Muscle layer of colon (tissue), 2 donors: ENCODE results near the gene CAMK2G.
A peak's percentile ranks its signal among the peaks of the same experiment; 100 is the strongest.
"Not testable (repeated sequence)": the region's sequence is repeated elsewhere in the genome, so short reads cannot be mapped to it uniquely, and the experiment has no call there.

ENCODE experiments used
- H3K27ac ChIP-seq: one replicate; pipeline ENCODE4 v1.7.0; 2013; ENCODE audit warnings: low read depth, mild to moderate bottlenecking, low read length, moderate library complexity
- H3K27me3 ChIP-seq, 2 donors: one replicate each; pipeline ENCODE4 v1.7.0; 2013; ENCODE audit warnings: low read length in 2 of 2, mild to moderate bottlenecking in 2 of 2; ENCODE audit not compliant: insufficient read depth in 2 of 2, control insufficient read depth in 1 of 2
- H3K36me3 ChIP-seq: one replicate; pipeline ENCODE4 v1.7.0; 2013; ENCODE audit warnings: mild to moderate bottlenecking, low read length; ENCODE audit not compliant: insufficient read depth
- H3K4me1 ChIP-seq: one replicate; pipeline ENCODE4 v1.7.0; 2013; ENCODE audit warnings: mild to moderate bottlenecking, low read length; ENCODE audit not compliant: insufficient read depth
- H3K4me3 ChIP-seq, 2 donors: one replicate each; pipeline ENCODE4 v1.7.0; 2013; ENCODE audit warnings: low read length in 2 of 2, low read depth in 1 of 2, mild to moderate bottlenecking in 1 of 2, moderate library complexity in 1 of 2
- H3K9ac ChIP-seq: one replicate; pipeline ENCODE4 v1.7.0; 2013; ENCODE audit warnings: low read length
- H3K9me3 ChIP-seq: one replicate; pipeline ENCODE4 v1.7.0; 2013; ENCODE audit warnings: mild to moderate bottlenecking, low read length
- donor health status: abdominal sarcoma.
- donor health status: Adenocarcinoma of cecum.

Gene CAMK2G

DNA sequence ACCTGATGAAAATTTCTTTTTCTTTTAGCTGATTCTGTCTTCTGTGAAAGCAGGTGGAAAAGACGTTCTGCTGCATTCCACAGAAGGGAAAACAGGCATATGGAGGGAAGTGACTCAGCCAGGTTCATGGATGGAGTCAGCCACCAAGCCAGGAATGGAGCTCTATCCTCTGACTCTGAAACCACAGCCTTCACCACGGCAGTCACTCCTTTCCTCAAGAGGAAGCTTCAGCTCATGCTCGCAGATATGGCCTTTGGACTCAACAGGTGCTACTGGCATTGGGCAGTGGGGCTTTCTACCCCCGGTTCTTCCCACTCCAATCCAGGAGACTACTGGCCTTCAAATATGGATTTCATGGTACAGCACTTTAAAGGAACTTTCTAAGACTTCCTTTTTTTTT lies 25.1 kb upstream of the CAMK2G start:
- H3K4me1 ChIP-seq = no peaks in the 10 kb centered on the region
- no peak overlapping the region for H3K27ac ChIP-seq
- no peaks in the 10 kb centered on the region for H3K27me3 ChIP-seq
- H3K9me3 ChIP-seq = no peaks in the 10 kb centered on the region
- no peaks in the 10 kb centered on the region for H3K36me3 ChIP-seq
- no peak overlapping the region for H3K4me3 ChIP-seq
- no peak overlapping the region for H3K9ac ChIP-seq

DNA sequence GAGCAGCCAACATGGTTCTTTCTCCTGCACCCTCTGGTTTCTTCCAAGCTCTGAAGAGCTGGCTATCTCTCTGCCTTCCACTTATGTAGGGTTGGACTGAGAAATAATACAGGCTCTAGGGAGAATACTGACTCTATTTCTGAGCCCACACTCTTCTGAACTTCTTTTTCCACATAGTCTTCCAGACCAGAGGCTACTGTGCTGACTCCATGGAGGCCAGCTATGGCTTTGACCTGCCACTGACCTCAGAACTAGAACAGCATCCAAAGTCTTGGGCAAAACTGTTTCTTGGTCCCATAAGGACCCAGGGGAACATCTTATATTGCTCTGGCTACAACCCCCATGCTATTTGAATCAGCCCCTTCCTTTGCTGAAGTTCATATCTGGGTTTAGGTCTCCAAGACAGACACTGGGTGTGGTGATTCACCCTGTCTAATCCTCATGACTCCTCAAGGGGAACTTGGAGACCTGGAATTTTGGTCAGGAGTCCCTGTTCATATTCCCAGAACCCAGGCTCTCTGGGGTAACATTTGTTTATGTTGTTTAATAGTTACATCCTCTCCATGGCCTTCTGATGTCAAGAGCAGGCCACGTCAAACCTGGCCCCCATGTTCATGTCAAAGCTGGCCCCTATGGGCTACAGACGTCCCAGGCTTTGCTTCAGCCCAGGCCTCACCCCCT lies 24.5 kb upstream of the CAMK2G start:
- no peaks in the 10 kb centered on the region for H3K36me3 ChIP-seq
- H3K27me3 ChIP-seq = no peaks in the 10 kb centered on the region
- H3K4me1 ChIP-seq = no peaks in the 10 kb centered on the region
- H3K9ac ChIP-seq = no peak overlapping the region
- H3K4me3 ChIP-seq = no peak overlapping the region
- no peak overlapping the region for H3K27ac ChIP-seq
- no peaks in the 10 kb centered on the region for H3K9me3 ChIP-seq

DNA sequence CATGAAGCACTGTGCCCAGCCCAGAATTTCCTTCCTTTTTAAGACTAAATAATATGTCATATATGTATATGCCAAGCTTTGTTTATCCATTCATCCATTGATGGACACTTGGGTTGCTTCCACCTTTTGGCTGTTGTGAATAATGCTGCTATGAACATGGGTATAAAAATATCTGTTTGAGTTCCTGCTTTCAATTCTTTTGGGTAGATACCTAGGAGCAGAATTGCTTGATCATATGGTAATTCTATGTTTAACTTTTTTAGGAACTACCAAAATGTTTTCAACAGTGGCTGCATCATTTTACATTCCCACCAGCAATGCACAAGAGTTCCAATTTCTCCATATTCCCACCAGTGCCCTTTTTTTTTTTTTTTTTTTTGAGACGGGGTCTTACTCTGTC lies 23.3 kb upstream of the CAMK2G start:
- Histone ChIP-seq H3K36me3 (no peaks in the 10 kb centered on the region), H3K27me3 (no peaks in the 10 kb centered on the region), H3K4me1 (no peaks in the 10 kb centered on the region), H3K27ac (no peak overlapping the region), H3K4me3 (no peak overlapping the region), H3K9me3 (no peaks in the 10 kb centered on the region), H3K9ac (no peak overlapping the region)

DNA sequence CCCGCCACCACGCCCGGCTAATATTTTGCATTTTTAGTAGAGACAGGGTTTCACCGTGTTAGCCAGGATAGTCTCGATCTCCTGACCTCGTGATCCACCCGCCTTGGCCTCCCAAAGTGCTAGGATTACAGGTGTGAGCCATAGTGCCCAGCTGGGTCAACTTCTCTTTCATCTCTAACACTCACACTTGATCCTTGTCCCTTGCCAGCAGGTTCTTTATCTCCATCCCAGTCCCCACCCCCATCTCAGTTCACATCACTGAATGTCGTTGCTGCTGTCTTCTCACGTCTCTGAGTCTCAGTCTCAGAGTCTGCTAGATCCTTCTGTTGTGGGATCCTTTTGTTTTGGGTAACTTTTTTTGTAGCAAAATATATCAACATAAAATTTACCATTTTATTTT lies 21.0 kb upstream of the CAMK2G start:
- H3K27ac ChIP-seq, H3K4me1 ChIP-seq, H3K4me3 ChIP-seq, H3K27me3 ChIP-seq, H3K36me3 ChIP-seq, H3K9me3 ChIP-seq, H3K9ac ChIP-seq: not testable (repeated sequence)

DNA sequence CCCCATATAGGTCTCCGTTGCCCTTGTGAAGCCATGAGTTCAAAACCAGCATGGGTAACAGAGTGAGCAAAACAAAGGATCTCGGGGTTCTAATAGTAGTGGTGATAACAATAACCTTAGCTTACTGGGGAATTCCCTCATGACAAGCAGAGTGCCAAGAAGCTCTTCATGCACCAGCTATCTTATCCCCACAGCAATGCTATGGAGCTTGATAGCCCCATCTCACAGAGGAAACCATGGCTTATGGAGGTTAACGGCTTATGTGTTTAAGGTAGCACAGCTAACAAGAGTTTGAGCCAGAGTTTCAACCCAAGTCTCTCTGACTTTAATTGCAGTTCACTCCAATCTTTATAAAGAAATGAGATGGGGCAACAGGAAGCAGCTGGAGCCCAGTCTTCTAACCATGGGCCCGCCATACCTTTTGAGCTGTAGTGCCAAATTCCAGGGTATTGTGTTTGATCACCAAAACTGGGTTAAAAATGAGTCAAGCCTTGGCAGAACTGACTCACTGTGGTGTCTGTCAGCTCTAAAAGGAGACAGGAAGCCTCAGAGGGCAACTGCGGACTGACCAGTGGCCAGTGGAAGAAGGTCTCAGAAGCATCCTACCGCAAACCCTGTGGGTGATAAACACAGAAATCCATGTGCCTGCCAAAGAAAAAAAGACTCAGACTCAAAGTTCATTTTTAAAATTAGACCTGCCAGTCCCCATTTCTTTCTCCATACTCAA lies 20.1 kb upstream of the CAMK2G start:
- no peaks in the 10 kb centered on the region for H3K4me1 ChIP-seq

DNA sequence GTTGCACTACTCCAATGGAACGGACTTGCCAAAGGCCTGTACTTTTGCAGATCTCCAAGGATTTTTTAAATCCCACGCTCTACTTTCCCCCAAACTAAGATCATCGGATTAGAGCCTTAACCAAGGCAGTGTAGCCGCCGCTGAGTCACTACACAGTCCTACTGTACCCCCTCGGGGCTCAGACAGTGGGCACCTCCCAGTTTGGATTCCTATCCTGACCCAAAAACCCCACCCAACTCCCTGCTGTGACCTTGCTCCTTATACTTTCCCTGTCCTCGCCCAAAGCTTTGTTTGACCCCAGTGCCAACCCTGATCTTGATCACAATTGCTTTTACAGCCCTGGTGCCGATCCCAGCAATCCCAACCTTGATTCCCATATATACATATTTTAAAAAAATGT lies 19.1 kb upstream of the CAMK2G start:
- Histone ChIP-seq H3K36me3 (no peaks in the 10 kb centered on the region), H3K4me1 (peaks cover 8% of the 10 kb centered on the region), H3K27ac (no peak overlapping the region), H3K9ac (no peak overlapping the region), H3K4me3 (no peak overlapping the region), H3K9me3 (no peaks in the 10 kb centered on the region), H3K27me3 (no peaks in the 10 kb centered on the region)

More for the DNA sequence above, 20.1 kb upstream of the CAMK2G start:
- Histone ChIP-seq H3K36me3 (no peaks in the 10 kb centered on the region), H3K4me3 (no peak overlapping the region), H3K27me3 (no peaks in the 10 kb centered on the region), H3K9me3 (no peaks in the 10 kb centered on the region), H3K9ac (no peak overlapping the region), H3K27ac (no peak overlapping the region)

DNA sequence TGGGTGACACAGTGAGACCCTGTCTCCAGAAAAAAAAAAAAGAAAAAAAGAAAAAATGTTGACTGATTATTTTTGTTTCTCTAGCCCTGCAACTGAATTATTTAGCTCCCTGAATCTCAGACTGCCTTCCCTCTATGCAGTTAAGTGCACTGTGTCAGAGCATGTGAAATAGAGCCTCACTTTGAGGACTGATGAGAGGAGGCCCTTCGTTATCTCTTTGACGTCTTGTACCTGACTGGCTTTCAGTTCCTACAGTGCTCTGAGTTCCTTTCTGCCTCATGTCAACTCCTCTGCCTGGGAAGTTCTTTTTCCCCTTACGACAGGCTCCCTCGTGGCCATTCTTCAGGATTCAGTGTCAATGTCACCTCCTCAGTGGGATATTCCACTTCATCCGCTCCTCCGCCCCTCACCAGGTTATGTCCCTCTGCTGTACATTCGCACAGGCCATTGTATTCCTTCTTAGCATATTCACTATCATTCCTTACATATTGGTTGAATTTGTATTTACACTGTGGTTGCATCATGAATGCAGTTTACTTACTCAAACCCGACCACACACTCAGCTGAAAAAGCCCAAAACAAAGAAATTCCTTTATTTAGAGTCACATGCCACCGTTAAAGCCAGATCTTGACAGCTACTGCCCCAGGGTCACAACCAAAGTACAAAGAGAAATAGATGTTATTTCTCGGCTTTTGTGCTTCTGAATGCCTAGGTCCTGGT lies 18.1 kb upstream of the CAMK2G start:
- no peak overlapping the region for H3K4me3 ChIP-seq
- H3K36me3 ChIP-seq = no peaks in the 10 kb centered on the region
- H3K9ac ChIP-seq = no peak overlapping the region
- H3K27me3 ChIP-seq = no peaks in the 10 kb centered on the region
- H3K27ac ChIP-seq = no peak overlapping the region
- no peaks in the 10 kb centered on the region for H3K9me3 ChIP-seq
- peaks cover 17% of the 10 kb centered on the region for H3K4me1 ChIP-seq

DNA sequence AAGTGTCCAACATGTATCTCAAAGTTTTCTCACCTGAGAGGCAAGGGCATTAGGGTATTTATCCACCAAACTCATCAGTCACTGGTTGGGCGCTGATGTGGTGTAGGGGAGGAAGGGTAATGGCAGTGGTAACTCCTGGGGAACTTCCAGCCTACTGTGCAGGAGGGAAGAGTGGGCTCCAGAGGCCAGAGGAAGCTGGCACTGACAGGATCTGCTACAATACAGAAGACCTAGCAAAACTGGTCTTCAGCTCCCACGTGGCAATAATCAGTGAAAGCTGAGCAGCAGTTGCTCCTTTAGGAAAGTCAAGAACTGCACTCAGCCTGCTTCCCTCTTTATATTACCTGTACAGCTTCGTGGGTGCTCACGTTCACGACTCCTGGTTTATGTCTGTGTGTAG lies 17.2 kb upstream of the CAMK2G start:
- no peaks in the 10 kb centered on the region for H3K9me3 ChIP-seq
- H3K4me3 ChIP-seq = no peak overlapping the region
- H3K27me3 ChIP-seq = no peaks in the 10 kb centered on the region
- no peak overlapping the region for H3K27ac ChIP-seq
- no peak overlapping the region for H3K9ac ChIP-seq
- no peaks in the 10 kb centered on the region for H3K36me3 ChIP-seq
- peaks cover 27% of the 10 kb centered on the region for H3K4me1 ChIP-seq

DNA sequence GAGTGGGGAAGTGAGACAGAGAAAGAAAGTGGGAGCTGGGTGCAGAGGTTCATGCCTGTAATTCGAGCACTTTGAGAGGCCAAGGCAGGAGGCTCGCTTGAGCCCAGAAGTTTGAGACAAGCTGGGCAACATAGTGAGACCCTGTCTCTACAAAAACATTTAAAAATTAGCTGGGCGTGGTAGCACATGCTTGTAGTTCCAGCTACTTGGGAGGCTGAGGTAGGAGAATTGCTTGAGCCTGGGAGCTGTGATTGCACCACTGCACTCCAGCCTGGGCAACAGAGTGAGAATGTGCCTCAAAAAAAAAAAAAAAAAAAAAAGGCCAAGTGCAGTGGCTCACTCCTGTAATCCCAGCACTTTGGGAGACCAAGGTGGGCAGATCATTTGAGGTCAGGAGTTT lies 16.5 kb upstream of the CAMK2G start:
- not testable (repeated sequence) for H3K27ac ChIP-seq, H3K4me3 ChIP-seq, H3K27me3 ChIP-seq, H3K9ac ChIP-seq, H3K36me3 ChIP-seq, H3K9me3 ChIP-seq
- H3K4me1 ChIP-seq = peaks cover 34% of the 10 kb centered on the region

DNA sequence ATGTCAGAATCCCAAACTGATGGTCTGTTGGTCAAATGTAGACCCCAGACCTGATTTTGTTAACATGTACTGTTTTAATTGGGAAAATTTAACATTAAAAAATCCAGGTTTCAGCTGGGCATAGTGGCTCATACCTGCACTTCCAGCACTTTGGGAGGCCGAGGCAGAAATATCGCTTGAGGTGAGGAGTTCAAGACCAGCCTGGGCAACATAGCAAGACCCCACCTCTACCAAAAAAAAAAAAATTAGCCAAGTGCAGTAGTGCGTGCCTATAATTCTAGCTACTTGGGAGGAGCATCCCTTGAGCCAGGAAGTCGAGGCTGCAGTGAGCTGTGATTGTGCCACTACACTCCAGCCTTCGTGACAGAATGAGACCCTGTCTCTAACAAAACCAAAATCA lies 15.9 kb upstream of the CAMK2G start:
- Histone ChIP-seq H3K9ac (no peak overlapping the region), H3K4me1 (peaks cover 35% of the 10 kb centered on the region), H3K27me3 (no peaks in the 10 kb centered on the region), H3K9me3 (no peaks in the 10 kb centered on the region), H3K36me3 (no peaks in the 10 kb centered on the region), H3K4me3 (no peak overlapping the region), H3K27ac (no peak overlapping the region)

DNA sequence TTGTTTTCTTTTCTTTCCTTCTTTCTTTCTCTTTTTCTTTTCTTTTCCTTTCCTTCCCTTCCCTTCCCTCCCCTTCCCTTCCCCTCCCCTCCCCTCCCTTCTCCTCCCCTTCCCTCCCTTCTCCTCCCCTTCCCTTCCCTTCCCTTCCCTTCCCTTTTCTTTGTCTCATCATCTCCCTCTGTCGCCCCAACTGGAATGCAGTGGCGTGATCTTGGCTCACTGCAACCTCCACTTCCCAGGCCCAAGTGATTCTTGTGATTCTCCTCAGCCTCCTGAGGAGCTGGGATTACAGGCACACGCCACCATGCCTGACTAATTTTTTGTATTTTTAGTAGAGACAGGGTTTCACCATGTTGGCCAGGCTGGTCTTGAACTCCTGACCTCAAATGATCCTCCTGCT lies 15.1 kb upstream of the CAMK2G start:
- H3K27ac ChIP-seq = peak overlapping the region; percentile 47
- H3K4me1 ChIP-seq = peaks cover 35% of the 10 kb centered on the region
- not testable (repeated sequence) for H3K36me3 ChIP-seq, H3K9ac ChIP-seq, H3K9me3 ChIP-seq, H3K27me3 ChIP-seq, H3K4me3 ChIP-seq
